ENCODE results near the gene KRTAP3-3.

DNA sequence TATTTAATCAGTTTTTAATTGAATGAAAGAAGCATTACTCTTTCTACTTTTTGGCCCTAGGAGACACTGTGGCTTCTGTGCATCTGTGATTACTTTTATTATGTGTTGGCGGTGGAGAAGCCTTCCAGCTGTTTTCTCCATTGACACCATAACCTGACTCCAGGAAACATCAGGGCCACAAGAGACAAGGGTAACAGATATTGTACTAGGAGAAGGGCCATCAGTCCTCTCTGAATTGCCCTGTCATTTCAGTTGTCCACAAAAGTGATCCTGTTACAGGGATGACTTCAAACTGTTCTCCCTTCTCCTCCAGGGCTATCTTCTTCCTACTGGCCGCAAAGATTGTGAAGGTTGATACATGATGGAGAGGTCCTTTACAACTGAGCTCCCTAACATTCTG lies 41.8 kb downstream of the KRTAP3-3 start:
- TF ChIP-seq CTCF (IDR thresholded peaks at IDR 0.05) (no peak), POLR2AphosphoS5 (IDR thresholded peaks at IDR 0.05) (no peak), POLR2A (IDR thresholded peaks at IDR 0.05) (no peak)

Data from breast epithelium (tissue), 3 donors.